ENCODE measurements around the gene ZNF629.

GRCh38 chr16:30784215-30784614, 2.8 kb downstream of the ZNF629 start:
- TF ChIP-seq CTCF (IDR thresholded peaks at IDR 0.05) (no peak), POLR2A (IDR thresholded peaks at IDR 0.05) (no peak)
